Measurements from ENCODE around the gene RASA1. TPM values are rescaled to one million over a fixed set of nuclear protein-coding genes. Genes with fewer than 3 reads are reported as not detected.

Gene RASA1
- total RNA-seq, 1 experiment from 2014 or later: 23.9 TPM

- ATAC-seq (no peak), DNase-seq (ENCODE audit: low read depth, low spot score) (no peak)
- no peaks in the 10 kb centered on the region for H3K27me3 ChIP-seq (ENCODE audit: insufficient read depth, low read length)
- ChIA-PET RAD21 (ENCODE audit: low non-redundant PET in 1 of 2, low total read pairs in 2 of 2, uncharacterized antibody in 2 of 2, unreplicated experiment in 2 of 2) (no interaction called here), CTCF (no interaction called here), POLR2A (no interaction called here)
- H4K20me1 ChIP-seq (ENCODE audit: insufficient read depth): no peaks in the 10 kb centered on the region
- H3K36me3 ChIP-seq (ENCODE audit: control insufficient read depth in 1 of 2, insufficient read depth in 2 of 2, low read length in 2 of 2): peaks cover 0 to 7% of the 10 kb centered on the region in 2 experiments; a peak in 1 of 4 replicates
- H3K27ac ChIP-seq (ENCODE audit: low read depth, low read length): no peak overlapping the region
- no peak overlapping the region for H3K4me2 ChIP-seq (ENCODE audit: low read length)
- no peaks in the 10 kb centered on the region for H3K79me2 ChIP-seq (ENCODE audit: insufficient read depth, low read length)
- intact Hi-C loops (cut with micrococcal nuclease): no loop called here
- BruUV-seq (replicated peaks): no TSS peak
- no peak overlapping the region for H3K9ac ChIP-seq (ENCODE audit: low read length)
- H2AFZ ChIP-seq (ENCODE audit: low read depth, low read length, poor library complexity, severe bottlenecking): no peak overlapping the region
- H3K9me3 ChIP-seq (ENCODE audit: control insufficient read depth in 1 of 2, insufficient read depth in 1 of 2, low read depth in 1 of 2, low read length in 2 of 2): no peaks in the 10 kb centered on the region
- TF ChIP-seq SIN3A (IDR thresholded peaks at IDR 0.05; ENCODE audit: low read depth) (no peak), ATF3 (IDR thresholded peaks at IDR 0.05) (no peak), POLR2A (IDR thresholded peaks at IDR 0.05; ENCODE audit: borderline replicate concordance, extremely low read depth, insufficient read depth, insufficient read length) (no peak), CTCF (IDR thresholded peaks at IDR 0.05 in 2 of 3, conservative IDR thresholded peaks at IDR 0.05 in 1 of 3; ENCODE audit: borderline replicate concordance in 1 of 3, insufficient read depth in 1 of 3, low read depth in 2 of 3, low read length in 2 of 3) (no peak), ZFX (IDR thresholded peaks at IDR 0.05) (no peak), JUND (IDR thresholded peaks at IDR 0.05) (no peak), ZNF274 (IDR thresholded peaks at IDR 0.05; ENCODE audit: low read depth, low read length) (no peak), SP1 (IDR thresholded peaks at IDR 0.05; ENCODE audit: low read depth) (no peak), ELF1 (IDR thresholded peaks at IDR 0.05; ENCODE audit: borderline replicate concordance, low read depth) (no peak), FOSL1 (IDR thresholded peaks at IDR 0.05; ENCODE audit: low read depth) (no peak), POLR2AphosphoS5 (IDR thresholded peaks at IDR 0.05; ENCODE audit: low read depth, low read length) (no peak), REST (IDR thresholded peaks at IDR 0.05; ENCODE audit: low read depth) (no peak), TCF7L2 (IDR thresholded peaks at IDR 0.05; ENCODE audit: borderline replicate concordance, extremely low read depth, insufficient read depth, insufficient read length) (no peak), CBX3 (IDR thresholded peaks at IDR 0.05; ENCODE audit: low read depth) (no peak), ZBTB33 (IDR thresholded peaks at IDR 0.05; ENCODE audit: extremely low read depth, insufficient replicate concordance, low read length) (no peak), EGR1 (IDR thresholded peaks at IDR 0.05; ENCODE audit: low read depth) (no peak), MAX (IDR thresholded peaks at IDR 0.05) (no peak), EZH2phosphoT487 (IDR thresholded peaks at IDR 0.05; ENCODE audit: borderline replicate concordance) (no peak)
- H3K9me2 ChIP-seq (ENCODE audit: insufficient read depth): no peaks in the 10 kb centered on the region
- H3K4me1 ChIP-seq (ENCODE audit: control insufficient read depth in 1 of 2, insufficient read depth in 2 of 2, low read length in 2 of 2): no peaks in the 10 kb centered on the region
- no peak overlapping the region for H3K4me3 ChIP-seq (replicated peaks in 1 of 2; ENCODE audit: low read depth in 1 of 2, low read length in 2 of 2)
Measured at GRCh38 chr5:87354496-87354895, 86.8 kb downstream of the RASA1 start.

All from HCT116 (cell line).